ENCODE results near the gene ADCY3.
A peak's percentile ranks its signal among the peaks of the same experiment; 100 is the strongest.

ADCY3 gene

DNA sequence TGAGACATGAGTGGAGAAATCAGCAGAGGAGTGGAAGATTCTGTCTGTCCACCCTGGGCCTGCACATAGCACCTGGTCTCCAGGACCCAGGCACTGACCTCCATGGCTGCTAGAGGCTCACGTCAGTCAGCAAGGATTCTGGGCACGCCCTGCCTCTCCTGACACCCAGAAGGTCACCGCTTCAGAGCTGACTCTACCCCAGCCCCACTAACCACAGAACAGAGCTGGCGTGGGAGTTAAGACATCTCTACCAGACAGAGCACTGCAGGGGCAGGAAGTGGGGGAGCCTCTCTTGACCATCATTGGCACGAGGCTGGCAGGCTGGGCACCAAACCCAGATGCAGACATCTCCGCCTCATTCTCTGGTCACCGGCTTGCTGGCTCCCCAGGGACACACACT is 3.0 kb downstream of the ADCY3 start:
- DNase-seq (no peak), ATAC-seq (ENCODE audit: insufficient read depth, low read depth) (no peak)
- Histone ChIP-seq H3K9me3 (ENCODE audit: insufficient read depth, low read length, severe bottlenecking) (no peaks in the 10 kb centered on the region), H3K4me3 (ENCODE audit: low read depth in 1 of 2, low read length in 2 of 2) (peak overlapping the region in 1 of 2 experiments; percentile 68; a peak in 2 of 4 replicates), H3K27ac (ENCODE audit: low read length) (0 out of 2 replicates have a peak overlapping the region, but pooled peaks have one; percentile 5), H3K79me2 (ENCODE audit: insufficient read depth, low read length) (peaks cover 70% of the 10 kb centered on the region), H3K4me1 (ENCODE audit: insufficient read depth, low read length) (peaks cover 57% of the 10 kb centered on the region), H4K20me1 (ENCODE audit: insufficient read depth, low read length) (peaks cover 46% of the 10 kb centered on the region), H3K9ac (ENCODE audit: low read depth, low read length) (peak overlapping the region; percentile 82; the same call in 1 of the 2 replicates), H2AFZ (ENCODE audit: low read depth, low read length) (no peak overlapping the region), H3K4me2 (ENCODE audit: insufficient read depth, low read length) (peak overlapping the region; percentile 84), H3K27me3 (ENCODE audit: insufficient read depth, low read length, poor library complexity) (no peaks in the 10 kb centered on the region), H3K36me3 (ENCODE audit: insufficient read depth, low read length) (peaks cover 57% of the 10 kb centered on the region)
- TF ChIP-seq, protein P1, sequence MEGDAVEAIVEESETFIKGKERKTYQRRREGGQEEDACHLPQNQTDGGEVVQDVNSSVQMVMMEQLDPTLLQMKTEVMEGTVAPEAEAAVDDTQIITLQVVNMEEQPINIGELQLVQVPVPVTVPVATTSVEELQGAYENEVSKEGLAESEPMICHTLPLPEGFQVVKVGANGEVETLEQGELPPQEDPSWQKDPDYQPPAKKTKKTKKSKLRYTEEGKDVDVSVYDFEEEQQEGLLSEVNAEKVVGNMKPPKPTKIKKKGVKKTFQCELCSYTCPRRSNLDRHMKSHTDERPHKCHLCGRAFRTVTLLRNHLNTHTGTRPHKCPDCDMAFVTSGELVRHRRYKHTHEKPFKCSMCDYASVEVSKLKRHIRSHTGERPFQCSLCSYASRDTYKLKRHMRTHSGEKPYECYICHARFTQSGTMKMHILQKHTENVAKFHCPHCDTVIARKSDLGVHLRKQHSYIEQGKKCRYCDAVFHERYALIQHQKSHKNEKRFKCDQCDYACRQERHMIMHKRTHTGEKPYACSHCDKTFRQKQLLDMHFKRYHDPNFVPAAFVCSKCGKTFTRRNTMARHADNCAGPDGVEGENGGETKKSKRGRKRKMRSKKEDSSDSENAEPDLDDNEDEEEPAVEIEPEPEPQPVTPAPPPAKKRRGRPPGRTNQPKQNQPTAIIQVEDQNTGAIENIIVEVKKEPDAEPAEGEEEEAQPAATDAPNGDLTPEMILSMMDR (IDR thresholded peaks at IDR 0.05; ENCODE audit: borderline replicate concordance, extremely low read depth, low read length, poor library complexity, severe bottlenecking), result no peak
- no peak for TF ChIP-seq EZH2 (IDR thresholded peaks at IDR 0.05; ENCODE audit: borderline replicate concordance, low read depth, low read length, severe bottlenecking)

DNA sequence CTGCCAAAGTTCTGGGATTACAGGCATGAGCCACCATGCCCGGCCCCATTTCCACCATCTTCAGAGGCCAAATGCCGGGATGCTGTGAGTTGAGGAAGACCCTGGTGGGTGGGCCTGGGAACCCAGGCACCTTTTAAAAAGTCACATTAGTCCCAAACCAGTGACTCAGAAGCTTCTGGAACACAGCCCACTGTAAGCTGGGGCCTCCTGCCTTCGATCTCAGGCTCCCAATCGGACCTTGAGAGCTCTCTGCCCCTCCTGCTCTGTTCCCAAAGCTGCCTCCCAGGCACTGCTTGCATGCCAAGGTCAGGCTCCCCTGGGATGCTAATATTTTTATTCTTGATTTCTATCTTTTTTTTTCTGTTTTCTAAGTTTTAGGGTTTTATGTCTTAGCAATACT is 4.2 kb downstream of the ADCY3 start:
- no peak overlapping the region for H2AFZ ChIP-seq (ENCODE audit: low read depth, low read length)
- ATAC-seq (ENCODE audit: insufficient read depth, low read depth), result no peak
- H3K79me2 ChIP-seq (ENCODE audit: insufficient read depth, low read length), result peaks cover 77% of the 10 kb centered on the region

DNA sequence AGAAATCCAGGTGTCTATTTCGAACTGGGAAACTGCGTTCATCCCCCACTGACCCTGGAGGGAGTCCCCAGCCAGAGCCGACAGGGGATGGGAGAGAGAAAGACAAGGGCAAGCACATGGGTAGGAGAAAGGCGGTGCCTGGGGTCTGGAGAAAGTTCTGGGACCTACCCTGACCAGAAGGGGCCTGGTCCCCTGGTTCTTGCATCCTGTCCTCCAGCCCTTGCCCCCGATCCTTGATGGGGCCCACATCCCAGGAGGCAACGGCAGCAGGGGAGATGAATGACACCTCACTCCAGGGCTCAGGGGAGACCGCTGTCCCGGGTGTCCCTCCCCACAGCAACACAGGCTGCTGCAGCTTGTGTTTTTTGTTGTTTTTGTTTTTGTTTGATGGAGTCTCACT is 4.9 kb downstream of the ADCY3 start:
- Histone ChIP-seq H3K36me3 (ENCODE audit: insufficient read depth, low read length) (peaks cover 65% of the 10 kb centered on the region), H3K4me2 (ENCODE audit: insufficient read depth, low read length) (peak overlapping the region; percentile 39; the same call in 1 of the 2 replicates), H3K27me3 (ENCODE audit: insufficient read depth, low read length, poor library complexity) (no peaks in the 10 kb centered on the region), H3K79me2 (ENCODE audit: insufficient read depth, low read length) (peaks cover 83% of the 10 kb centered on the region), H3K27ac (ENCODE audit: low read length) (no peak overlapping the region), H4K20me1 (ENCODE audit: insufficient read depth, low read length) (peaks cover 46% of the 10 kb centered on the region), H2AFZ (ENCODE audit: low read depth, low read length) (no peak overlapping the region), H3K4me1 (ENCODE audit: insufficient read depth, low read length) (peaks cover 49% of the 10 kb centered on the region), H3K9me3 (ENCODE audit: insufficient read depth, low read length, severe bottlenecking) (no peaks in the 10 kb centered on the region), H3K9ac (ENCODE audit: low read depth, low read length) (no peak overlapping the region), H3K4me3 (ENCODE audit: low read depth in 1 of 2, low read length in 2 of 2) (no peak overlapping the region)
- ATAC-seq (ENCODE audit: insufficient read depth, low read depth) (no peak), DNase-seq (no peak)
- no peak for TF ChIP-seq EZH2 (IDR thresholded peaks at IDR 0.05; ENCODE audit: borderline replicate concordance, low read depth, low read length, severe bottlenecking)
- TF ChIP-seq, protein P1 (IDR thresholded peaks at IDR 0.05; ENCODE audit: borderline replicate concordance, extremely low read depth, low read length, poor library complexity, severe bottlenecking), result no peak

More for the DNA sequence above, 4.2 kb downstream of the ADCY3 start:
- no peak overlapping the region for H3K4me3 ChIP-seq (ENCODE audit: low read depth in 1 of 2, low read length in 2 of 2)
- H4K20me1 ChIP-seq (ENCODE audit: insufficient read depth, low read length), result peaks cover 46% of the 10 kb centered on the region
- no peak for DNase-seq
- no peaks in the 10 kb centered on the region for H3K27me3 ChIP-seq (ENCODE audit: insufficient read depth, low read length, poor library complexity)
- H3K36me3 ChIP-seq (ENCODE audit: insufficient read depth, low read length), result peaks cover 62% of the 10 kb centered on the region
- H3K4me1 ChIP-seq (ENCODE audit: insufficient read depth, low read length), result peaks cover 52% of the 10 kb centered on the region
- no peaks in the 10 kb centered on the region for H3K9me3 ChIP-seq (ENCODE audit: insufficient read depth, low read length, severe bottlenecking)
- no peak overlapping the region for H3K27ac ChIP-seq (ENCODE audit: low read length)
- TF ChIP-seq, protein P1 (IDR thresholded peaks at IDR 0.05; ENCODE audit: borderline replicate concordance, extremely low read depth, low read length, poor library complexity, severe bottlenecking), result no peak
- TF ChIP-seq EZH2 (IDR thresholded peaks at IDR 0.05; ENCODE audit: borderline replicate concordance, low read depth, low read length, severe bottlenecking), result no peak
- no peak overlapping the region for H3K9ac ChIP-seq (ENCODE audit: low read depth, low read length)
- peak overlapping the region; percentile 84; the same call in 1 of the 2 replicates for H3K4me2 ChIP-seq (ENCODE audit: insufficient read depth, low read length)

Data from DND-41 (cell line).